NCI-H1417 treated with DMSO at 0.1 percent for 48 hours (cell line): ENCODE data around the gene HNRNPLL.
"Not testable (repeated sequence)": the region's sequence is repeated elsewhere in the genome, so short reads cannot be mapped to it uniquely, and the experiment has no call there.

Source experiments
- DNase-seq: peaks from one replicate; lab custom pipeline; 2025; lab: John Stamatoyannopoulos, UW

Gene HNRNPLL

DNA sequence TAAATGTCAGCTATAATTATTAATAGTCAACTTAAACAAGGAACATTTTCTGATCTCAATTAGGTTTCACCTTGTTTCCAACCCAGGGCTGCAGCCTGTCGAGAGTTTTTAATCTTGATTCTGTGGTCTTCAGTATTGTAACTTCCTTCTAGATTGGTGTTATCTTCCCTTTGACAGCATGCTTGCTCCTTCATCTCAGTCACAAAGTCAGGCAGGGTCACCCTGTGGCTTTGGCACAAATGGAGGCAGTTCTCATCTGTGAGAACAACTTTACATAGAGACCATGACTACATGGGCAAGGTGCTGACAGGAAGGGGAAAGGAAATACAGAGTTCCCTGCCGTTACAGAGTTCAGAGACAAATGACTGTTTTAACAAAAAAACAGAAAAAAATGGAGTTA, 50.5 kb downstream of the HNRNPLL start:
- no peak for DNase-seq

DNA sequence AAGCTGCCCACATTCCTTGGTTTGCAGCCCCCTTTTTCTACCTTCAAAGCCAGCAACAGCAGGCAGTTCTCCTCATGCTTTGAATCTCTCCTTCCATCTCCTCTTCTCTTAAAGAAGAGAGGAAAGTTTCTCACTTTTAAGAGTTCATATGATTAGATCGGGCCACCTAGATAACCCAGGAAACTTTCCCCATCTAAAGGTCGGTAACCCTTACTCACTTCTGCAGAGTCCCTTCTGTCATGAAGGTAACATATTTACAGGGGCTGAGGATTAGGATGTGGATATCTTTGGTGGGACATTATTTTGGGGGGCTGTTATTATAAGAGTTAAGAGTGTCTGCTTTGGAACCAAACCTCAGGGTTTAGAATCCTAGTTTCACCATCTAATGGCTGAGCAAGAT, 51.0 kb downstream of the HNRNPLL start:
- no peak for DNase-seq

DNA sequence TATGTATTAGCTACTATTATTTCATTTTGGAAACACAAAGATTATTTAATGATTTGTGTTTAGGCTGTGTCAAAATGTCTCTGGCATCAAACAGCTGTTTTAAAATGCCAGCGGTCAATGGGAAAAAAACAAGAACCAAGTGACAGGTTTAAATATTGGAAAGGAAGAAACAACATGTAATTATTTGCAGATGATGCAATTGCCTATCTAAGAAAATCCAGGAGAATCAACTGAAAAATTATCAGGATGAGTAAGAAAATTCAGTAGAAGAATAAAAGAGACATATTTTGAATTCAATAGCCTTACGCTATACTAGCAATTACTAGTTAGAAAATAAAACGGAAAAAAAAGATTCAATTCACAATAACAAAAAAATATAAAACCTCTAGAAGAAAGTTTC, 51.6 kb downstream of the HNRNPLL start:
- no peak for DNase-seq

DNA sequence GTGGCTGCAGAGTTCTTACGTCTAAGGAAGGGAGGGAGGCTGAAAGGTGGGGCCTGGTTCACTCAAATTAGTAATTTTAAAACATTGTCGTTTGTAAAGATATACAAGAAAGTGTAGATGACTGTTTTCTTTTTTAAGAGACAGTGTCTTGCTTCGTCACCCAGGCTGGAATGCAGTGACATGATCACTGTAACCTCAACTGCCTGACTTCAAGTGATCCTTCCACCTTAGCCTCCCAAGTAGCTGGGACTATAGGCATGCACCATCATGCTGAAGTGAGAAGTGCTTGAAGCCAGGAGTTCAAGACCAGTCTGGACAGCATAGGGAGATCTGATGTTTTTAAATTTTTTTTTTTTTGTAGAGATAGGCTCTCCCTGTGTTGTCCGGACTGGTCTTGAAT, 52.9 kb downstream of the HNRNPLL start:
- DNase-seq, result no peak

DNA sequence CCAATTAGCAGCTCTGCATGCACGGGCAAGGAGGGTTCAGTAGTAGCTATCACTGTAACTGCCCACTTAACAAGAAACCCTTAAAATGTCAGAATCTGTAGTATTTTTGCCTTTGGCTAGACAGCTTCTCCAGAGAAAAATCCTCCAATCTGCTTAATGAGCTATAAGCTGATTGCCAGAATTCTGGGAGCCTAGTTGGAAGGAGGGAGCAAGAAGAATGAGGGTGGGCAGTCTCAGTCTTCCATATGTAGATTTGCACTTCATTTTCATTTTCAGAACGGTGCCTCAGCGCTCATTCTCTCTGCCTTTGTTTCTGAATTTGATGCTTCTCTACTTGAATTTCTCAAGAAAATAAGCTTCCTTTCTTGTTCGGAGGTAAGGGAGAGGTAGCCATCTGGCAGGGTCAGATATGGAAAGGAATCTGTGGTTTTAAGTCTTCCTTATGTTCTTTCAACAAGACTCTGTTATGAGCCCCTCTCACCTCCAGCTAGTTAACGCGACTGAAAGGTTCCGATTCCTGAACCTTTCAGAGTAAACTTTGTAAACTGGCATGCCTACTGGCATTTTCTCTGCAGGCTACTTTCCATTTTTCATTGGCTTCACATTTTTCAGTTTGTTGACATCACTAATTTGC, 53.5 kb downstream of the HNRNPLL start:
- DNase-seq, result no peak

DNA sequence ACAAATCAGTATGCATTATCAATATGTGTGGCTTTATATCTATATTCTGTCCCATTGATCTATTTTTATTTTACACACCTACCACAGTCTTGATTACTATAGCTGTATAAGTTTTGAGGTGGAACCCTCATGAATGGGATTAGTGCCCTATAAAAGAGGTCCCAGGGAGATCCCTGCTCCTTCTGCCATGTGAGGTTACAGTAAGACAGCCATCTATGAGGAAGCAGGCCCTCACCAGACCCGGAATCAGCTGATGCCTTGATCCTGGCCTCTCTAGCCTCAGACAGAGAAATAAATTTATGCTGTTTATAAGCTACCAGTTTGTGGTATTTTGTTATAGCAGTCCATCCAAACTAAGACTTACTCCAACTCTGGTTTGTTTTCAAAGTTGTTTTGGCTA, 54.9 kb downstream of the HNRNPLL start:
- DNase-seq, result no peak

DNA sequence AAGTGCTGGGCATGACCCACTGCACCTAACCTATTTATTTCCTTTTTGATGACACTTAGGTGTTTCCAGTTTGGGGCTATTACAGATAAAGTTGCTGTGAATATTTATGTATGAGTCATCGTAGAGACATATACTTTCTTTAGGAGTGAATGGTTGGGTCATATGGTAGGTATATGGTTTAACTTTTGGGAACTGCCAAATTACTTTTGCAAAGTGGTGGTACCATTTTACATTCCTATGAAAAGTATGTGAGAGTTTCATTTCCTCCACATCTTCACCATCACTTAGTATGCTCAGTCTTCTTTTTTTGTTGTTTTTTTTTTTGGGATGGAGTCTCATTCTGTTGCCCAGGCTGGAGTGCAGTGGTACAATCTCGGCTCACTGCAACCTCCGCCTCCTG, 56.1 kb downstream of the HNRNPLL start:
- no peak for DNase-seq

DNA sequence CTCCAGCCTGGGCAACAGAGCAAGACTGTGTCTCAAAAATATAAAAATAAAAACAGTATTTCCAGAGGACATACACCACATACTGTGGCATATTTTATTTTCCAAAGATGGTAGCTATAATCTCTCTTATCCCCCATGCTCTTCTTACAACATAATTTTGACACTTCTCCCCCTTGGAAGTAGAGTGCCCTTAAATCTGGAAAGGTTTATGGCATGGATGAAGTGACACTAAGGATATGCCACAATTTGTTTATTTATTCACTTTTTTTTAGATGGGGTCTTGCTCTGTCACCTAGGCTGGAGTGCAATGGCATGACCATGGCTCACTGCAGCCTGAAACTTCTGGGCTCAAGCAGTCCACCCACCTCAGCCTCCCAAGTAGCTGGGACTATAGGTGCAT, 56.7 kb downstream of the HNRNPLL start:
- DNase-seq, result no peak

DNA sequence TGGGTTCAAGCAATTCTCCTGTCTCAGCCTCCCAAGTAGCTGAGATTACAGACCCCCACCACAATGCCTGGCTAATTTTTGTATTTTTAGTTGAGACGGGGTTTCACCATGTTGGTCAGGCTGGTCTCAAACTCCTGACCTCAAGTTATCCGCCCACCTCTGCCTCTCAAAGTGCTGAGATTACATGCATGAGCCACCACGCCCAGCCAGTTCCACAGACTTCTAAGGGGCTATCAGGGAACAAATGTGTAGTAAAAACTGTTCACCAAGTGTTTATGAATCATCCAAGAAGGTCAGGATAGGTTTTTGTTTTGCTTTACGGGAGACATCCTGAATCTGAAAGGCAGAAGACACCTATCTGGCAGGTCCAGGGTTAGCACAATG, 60.5 kb downstream of the HNRNPLL start:
- DNase-seq, result not testable (repeated sequence)

DNA sequence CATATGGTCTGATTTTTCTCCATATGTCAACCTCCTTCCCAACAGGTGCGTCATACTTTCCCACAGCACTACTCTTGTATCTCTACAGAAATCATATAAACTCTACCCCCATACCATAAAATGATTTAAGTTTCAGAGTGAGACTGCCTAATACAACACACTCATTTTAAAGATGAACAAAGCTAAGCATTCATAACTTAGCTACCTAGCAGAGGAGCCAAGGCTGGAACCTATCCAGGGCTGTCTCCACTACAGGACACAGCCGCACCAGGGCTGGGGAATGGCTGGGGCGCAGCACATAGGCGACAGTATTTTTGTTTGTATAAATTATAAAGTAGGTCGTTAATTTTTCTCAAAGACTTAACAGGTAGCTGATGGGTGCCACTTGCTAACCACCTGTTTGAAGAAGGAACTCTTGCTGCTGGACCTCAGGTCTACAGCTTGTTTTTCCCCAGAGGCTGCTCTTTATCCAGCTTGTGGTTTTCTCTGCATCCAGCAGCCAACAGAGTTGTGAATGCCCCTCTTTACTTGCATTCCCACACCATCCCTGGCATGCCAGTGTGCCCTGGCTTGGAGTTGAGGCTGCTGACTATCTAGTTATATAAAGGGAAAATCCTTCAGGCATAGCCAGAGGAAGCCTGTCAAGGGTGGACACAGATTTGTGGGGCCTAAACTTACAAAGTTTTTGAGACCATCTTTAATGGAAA, 62.0 kb downstream of the HNRNPLL start:
- no peak for DNase-seq

DNA sequence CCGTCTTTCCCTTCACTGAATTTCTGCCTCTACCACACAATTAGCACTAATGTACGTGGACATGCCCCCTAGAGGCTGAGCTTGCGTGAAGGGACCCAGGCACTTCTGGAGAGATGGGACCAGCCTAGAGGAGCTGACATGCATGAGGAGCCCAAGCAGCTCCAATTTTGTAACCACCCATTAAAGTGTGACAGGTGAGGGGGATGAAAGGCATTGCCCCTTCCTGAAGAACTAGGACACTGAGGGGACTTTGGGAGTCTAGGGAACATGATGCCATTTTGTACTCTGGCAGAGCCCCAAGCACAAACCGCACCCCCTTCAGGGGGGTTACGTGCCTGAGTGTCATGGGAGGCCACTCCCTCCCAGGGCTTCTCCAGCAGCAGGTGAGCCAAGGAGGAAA, 63.6 kb downstream of the HNRNPLL start:
- no peak for DNase-seq

DNA sequence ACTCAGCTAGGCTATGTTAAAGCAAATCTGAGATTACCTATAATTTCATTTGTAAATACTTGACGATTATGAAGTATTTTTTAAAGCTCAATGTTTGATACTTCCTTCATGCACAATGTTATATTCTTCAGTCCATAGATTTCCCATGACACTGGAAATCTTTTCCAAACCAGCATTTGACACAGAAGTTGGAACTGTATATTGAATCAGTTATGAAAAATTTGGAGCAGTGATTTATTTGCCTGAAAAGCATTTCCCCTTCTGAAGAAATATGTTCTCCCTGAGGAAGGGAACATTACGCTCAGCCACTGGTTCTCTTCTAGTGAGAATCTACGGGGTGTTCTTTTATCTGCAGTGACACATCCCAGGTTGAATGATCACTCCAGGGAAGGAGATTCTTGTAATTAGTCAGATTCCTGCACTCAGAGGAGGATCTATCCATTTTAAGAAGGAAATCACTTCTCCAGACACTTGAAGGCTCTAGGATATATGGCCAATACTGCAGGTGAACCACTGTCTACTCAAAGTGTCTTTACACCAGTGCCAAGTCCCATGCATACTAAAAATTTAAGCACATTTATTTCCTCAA, 64.7 kb downstream of the HNRNPLL start:
- DNase-seq, result no peak

DNA sequence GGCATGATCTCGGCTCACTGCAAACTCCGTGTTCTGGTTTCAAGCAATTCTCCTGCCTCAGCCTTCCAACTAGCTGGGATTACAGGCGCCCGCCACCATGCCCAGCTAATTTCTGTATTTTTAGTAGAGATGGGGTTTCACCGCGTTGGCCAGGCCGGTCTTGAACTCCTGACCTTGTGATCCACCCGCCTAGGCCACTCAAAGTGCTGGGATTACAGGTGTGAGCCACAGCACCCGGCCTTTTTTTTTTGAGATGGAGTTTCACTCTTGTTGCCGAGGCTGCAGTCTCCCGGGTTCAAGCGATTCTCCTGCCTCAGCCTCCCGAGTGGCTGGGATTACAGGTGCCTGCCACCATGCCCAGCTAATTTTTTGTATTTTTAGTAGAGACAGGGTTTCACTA, 65.4 kb downstream of the HNRNPLL start:
- DNase-seq, result not testable (repeated sequence)

DNA sequence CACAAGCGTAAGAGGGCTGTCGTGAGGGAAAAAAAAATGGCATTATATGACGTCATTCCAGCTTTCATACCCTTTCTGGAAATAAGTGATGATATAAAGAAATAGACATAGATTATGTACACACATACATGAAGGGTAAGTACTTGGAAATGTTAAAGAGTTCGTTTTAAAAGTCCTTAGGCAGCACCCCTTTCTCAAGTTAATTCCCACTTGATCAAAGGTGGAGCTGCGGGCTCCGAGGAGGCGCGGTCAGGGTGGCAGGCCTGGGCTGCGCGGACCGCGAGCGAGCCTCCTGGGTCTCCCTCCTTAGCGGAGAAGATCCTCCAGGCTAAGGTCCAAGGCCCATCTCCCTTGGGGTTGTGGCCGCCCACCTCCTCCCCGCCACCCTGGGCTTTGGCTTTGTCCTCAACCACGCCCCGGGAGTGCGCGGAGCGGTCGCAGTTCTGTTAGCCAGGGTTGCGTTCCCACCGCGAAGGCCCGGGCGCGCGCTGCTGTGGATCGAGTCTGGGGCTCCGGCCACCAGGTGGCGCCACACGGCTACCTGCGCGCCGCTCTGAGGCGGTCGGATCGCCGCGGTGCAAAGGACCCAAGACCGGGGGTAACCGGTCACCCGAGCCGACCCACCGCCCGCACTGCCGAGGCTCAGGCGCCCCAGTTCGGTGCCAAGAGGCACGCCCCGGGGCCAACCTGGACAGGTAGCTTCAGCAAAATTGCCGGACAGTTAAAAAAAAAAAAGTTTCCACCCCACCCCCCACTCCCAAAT, 66.8 kb downstream of the HNRNPLL start:
- DNase-seq, result peak; percentile 15

DNA sequence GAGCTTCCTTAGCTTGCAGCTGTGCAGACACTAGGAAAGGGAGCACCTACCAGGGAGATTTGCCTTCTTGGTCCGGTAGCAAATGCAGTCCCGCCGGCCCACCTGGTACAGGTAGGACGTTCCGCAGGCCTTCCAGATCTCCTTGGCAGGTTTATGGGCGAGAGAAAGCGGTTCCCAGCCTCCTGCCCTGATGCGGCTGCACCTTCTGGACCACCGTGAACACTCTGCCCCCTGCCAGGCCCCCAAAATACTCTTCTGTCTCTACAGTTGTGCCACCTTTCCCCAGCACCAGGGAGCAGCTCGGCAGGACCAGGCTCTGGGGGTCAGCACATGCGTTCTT, 67.4 kb downstream of the HNRNPLL start:
- no peak for DNase-seq

DNA sequence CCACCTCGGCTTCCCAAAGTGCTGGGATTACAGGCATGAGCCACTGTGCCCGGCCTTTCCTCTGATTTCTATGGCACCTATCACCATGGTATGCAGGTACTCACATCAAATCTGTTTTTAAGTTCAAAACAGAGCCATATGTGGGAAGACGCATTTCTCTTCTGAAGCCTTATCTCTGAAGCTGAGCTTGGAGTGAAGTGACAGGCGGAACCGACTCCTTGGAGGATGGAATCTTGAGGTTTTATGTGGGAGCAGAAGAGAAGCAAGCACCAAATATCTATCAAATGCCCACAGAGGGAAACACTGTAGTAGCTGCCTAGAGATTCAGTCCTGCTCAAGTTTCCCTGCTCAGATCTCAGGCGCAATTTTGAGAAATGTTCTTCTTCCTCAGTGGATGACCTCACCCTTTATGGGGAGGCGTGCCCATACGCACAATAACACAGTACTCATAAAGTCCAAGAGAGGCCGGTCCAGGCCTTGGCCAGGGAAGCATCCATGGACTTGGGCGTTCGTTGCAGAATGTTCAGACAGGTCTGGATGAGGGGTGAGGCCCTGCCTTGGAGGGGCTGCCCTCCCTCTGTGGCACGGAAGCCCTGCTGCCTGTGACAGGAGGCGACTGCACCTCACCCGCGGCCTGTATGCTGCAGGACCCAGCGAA, 67.9 kb downstream of the HNRNPLL start:
- DNase-seq, result no peak

DNA sequence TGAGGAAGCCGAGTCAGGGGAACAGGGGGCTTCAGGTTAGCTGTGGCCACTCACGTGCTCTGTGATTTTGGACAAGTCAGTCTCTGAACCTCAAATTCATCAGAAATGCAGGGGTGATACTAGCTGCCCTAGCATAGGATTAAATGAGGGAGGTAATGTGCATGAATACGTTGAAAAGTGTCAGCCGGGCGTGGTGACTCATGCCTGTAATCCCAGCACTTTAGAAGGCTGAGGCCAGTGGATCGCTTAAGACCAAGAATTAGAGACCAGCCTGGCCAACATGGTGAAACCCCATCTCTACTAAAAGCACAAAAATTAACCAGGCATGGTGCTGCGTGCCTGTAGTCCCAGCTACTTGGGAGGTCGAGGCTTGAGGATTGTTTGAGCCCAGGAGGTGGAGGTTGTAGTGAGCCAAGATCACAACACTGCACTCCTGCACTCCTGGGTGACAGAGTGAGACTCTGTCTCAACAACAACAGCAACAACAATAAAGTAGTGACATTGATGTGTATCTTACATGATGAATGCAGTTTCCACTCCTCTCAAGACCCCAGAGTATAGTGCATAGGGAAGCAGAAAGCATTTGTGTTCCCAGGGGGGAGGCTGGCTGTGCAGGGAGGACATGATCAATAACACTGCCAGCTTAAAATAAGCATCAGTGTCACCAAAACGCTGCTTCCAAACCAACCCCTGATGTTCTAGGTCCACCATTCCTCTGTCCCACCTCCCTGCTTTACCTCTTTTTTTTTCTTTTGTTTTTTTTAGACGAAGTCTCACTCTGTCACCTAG, 68.8 kb downstream of the HNRNPLL start:
- no peak for DNase-seq

DNA sequence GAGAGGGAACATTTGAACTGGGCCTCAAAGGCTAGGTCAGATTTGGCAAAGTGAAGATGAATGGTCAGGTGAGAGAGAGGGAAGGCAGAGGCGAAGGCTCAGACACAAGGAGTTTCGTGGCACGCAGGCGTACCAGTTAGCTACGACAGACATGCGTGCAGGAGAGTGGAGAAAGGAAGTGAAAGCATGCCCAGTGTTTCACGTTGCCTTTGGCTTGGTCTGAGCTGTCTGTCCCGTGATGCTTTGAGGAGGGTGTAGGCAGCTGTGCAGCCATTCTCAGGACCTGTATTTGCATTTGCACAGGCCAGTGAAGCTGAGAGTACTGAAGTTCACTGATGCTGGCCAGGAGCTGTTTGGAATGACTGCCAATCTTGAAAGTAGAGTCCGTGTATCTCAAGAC, 69.5 kb downstream of the HNRNPLL start:
- no peak for DNase-seq

DNA sequence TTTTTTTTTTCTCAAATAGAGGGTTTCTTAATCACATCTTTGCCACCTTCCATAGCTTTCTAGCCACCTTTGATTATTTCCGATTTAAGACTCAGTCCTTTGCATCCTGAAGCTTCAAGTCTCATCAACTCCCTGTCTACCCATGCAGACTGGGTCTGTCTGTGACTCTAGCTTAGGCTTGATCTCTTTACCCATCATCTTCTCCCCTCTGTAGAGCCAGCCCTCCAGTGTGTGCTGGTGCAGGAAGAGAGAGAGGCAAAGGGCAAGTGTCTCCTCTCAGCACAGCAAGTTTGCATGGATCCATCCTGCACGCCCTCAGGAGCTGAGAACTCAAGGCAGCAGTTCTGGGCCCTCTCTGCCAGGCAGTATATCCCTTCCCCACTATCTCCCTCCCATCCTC, 70.4 kb downstream of the HNRNPLL start:
- DNase-seq, result no peak

DNA sequence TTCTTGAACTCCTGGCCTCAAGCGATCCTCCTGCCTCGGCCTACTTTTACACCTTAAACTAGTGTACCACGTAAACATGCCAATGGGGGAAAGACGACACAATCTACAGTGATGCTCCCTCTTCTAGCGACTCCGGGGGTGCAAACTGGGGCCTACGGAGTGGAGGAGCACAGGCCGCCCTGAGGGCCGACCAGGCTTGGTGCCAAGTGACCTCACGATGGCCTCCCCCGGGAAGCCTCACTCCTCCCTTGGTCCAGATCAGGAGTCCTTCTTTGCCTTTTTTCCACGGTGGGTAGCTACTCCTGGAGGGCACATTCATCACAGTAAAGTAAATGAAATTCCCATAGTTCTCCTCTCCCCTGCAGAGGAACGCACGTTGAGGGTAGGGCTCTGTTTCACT, 73.5 kb downstream of the HNRNPLL start:
- DNase-seq, result no peak

DNA sequence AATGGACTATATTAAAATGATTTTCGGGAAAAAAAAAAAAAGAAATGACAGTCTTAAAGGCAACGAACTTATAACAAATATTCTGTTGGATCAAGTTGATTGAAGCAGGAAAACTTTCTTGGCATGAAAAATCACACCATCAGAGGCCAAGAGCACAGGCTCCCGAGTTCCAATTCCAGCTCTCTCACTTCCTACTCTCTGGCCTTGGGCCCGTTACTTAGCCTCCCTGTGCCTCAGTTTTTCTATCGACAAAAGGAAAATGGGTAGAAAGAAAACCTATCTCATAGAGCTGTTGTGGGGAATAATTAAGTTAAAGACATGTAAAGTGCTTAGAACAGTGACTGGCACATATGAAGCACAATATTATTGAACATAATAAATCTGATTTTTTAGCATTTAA, 74.2 kb downstream of the HNRNPLL start:
- DNase-seq, result no peak

DNA sequence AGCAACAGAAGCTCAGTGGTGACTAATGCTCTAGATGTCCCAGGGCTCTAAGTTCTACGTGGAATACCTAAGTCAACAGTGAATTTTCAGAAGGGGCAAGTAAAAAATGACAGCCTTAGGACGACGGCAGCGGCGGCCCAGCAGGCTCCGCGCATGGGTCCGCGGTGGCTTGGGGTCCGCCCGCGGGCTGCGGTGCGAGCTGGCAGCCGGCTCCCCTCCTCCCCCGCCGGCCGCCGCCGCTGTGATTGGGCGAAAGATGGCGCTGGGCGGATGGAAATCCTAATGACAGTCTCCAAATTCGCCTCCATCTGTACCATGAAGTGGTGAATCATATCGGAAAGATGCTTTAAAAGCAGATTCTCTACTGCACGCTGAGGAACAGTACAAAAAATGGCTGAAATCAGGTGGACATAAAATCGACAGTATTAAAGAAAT, 74.7 kb downstream of the HNRNPLL start:
- peak; percentile 25 for DNase-seq
